Activated CD4-positive, CD25-positive, alpha-beta regulatory T cell treated with anti-CD3 and anti-CD28 coated beads, Interleukin-2, amount 50 U/mL, for 72 hours (primary cell): ENCODE data around the gene JRKL.
"Not testable (repeated sequence)": the region's sequence is repeated elsewhere in the genome, so short reads cannot be mapped to it uniquely, and the experiment has no call there.

Source experiments
- DNase-seq: peaks from one replicate; pipeline ENCODE4 v3.0.0; 2021

The JRKL gene

GRCh38 chr11:96396637-96397036, 6.8 kb downstream of the JRKL start:
- no peak for DNase-seq

- no peak for DNase-seq
Measured at GRCh38 chr11:96397863-96398262, 8.1 kb downstream of the JRKL start.

- no peak for DNase-seq
Measured at GRCh38 chr11:96400697-96401096, 10.9 kb downstream of the JRKL start.

- DNase-seq: not testable (repeated sequence)
Measured at GRCh38 chr11:96411412-96411811, 21.6 kb downstream of the JRKL start.

GRCh38 chr11:96412761-96413381, 23.1 kb downstream of the JRKL start:
- DNase-seq: no peak

- no peak for DNase-seq
Measured at GRCh38 chr11:96413408-96413807, 23.6 kb downstream of the JRKL start.

GRCh38 chr11:96424693-96425092, 34.9 kb downstream of the JRKL start:
- no peak for DNase-seq

- no peak for DNase-seq
Measured at GRCh38 chr11:96430668-96431067, 40.9 kb downstream of the JRKL start.

- not testable (repeated sequence) for DNase-seq
Measured at GRCh38 chr11:96432654-96433053, 42.8 kb downstream of the JRKL start.
